ENCODE data around the gene SH3RF2. TPM values are rescaled to one million over a fixed set of nuclear protein-coding genes. Genes with fewer than 3 reads are reported as not detected.

SH3RF2 gene
- total and polyA plus RNA-seq, 2 donors (not counting 3 experiments of a cell fraction or from before 2014, with no cell fraction given) = 0.54 to 0.84 TPM

DNA sequence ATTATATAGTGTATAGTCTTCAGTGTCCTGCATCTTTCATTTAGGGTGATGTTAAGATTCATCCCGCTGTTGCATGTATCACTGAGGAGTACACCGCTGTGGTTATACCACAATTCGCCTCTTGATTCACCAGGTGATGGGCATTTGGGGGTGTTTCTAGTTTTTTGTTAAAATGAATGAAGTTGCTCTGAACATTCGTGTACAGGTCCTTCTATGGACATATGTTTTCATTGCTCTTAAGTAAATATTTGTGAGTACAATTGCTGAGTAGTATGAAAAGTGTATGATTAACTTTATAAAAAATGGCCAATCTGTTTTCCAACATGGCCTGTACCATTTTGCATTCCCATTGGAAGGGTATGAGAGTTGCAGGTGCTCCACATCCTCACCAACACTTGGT, 107.3 kb downstream of the SH3RF2 start:
- Histone ChIP-seq H3K27me3 (ENCODE audit: control insufficient read depth in 2 of 2, insufficient read depth in 2 of 2, low read length in 2 of 2) (no peaks in the 10 kb centered on the region), H3K36me3 (ENCODE audit: control insufficient read depth in 2 of 2, extremely low read depth in 1 of 2, insufficient read depth in 2 of 2, low read length in 2 of 2) (no peaks in the 10 kb centered on the region), H3K9me3 (replicated peaks; ENCODE audit: control insufficient read depth, insufficient read depth, low read length) (no peaks in the 10 kb centered on the region), H3K4me1 (ENCODE audit: control insufficient read depth, extremely low read depth, insufficient read depth, low read length) (peaks cover 9% of the 10 kb centered on the region), H3K4me3 (replicated peaks in 1 of 3; ENCODE audit: insufficient read depth in 1 of 3, low read depth in 1 of 3, low read length in 3 of 3) (no peak overlapping the region), H3K9ac (replicated peaks; ENCODE audit: extremely low read depth, insufficient read depth, low read length) (no peak overlapping the region), H4K20me1 (replicated peaks; ENCODE audit: control insufficient read depth, extremely low read depth, insufficient read depth, low read length) (no peaks in the 10 kb centered on the region), H3K9me1 (replicated peaks; ENCODE audit: control insufficient read depth, extremely low read depth, insufficient read depth, low read length) (no peaks in the 10 kb centered on the region), H3K79me2 (ENCODE audit: control insufficient read depth, insufficient read depth, low read length) (no peaks in the 10 kb centered on the region), H3K4me2 (ENCODE audit: insufficient read depth, low read length) (no peak overlapping the region), H2AFZ (ENCODE audit: low read depth, low read length) (no peak overlapping the region), H3K27ac (ENCODE audit: insufficient read depth, low read depth, low read length) (no peak overlapping the region)
- dilution Hi-C loops (cut with MboI; ENCODE audit: extremely low pct_ligation_motif_present, low sequenced_read_pairs) = no loop called here
- FAIRE-seq (no peak), DNase-seq (ENCODE audit: low read depth, low spot score) (no peak)
- intact Hi-C loops (cut with micrococcal nuclease) = loop anchor here (2.0 kb wide), 1 partner anchor 67 kb away; no protein-coding TSS in a partner anchor
- no TSS peak for BruUV-seq (replicated peaks)
- POLR2A ChIA-PET = no interaction called here
- TF ChIP-seq POLR2A (IDR thresholded peaks at IDR 0.05; ENCODE audit: low read depth, low read length) (no peak), GATA2 (IDR thresholded peaks at IDR 0.05; ENCODE audit: insufficient read depth, insufficient read length, low read depth, low read length) (no peak), POLR2AphosphoS5 (IDR thresholded peaks at IDR 0.05; ENCODE audit: insufficient read depth, low read depth, low read length) (no peak), FOS (IDR thresholded peaks at IDR 0.05; ENCODE audit: borderline replicate concordance, insufficient read depth, low read length) (no peak), JUN (IDR thresholded peaks at IDR 0.05; ENCODE audit: borderline replicate concordance, insufficient read depth, insufficient read length, low read depth) (no peak), MYC (IDR thresholded peaks at IDR 0.05; ENCODE audit: low read depth, low read length) (no peak), EZH2 (IDR thresholded peaks at IDR 0.05; ENCODE audit: borderline replicate concordance, low read depth, low read length, severe bottlenecking) (no peak)
- TF ChIP-seq, protein P1, sequence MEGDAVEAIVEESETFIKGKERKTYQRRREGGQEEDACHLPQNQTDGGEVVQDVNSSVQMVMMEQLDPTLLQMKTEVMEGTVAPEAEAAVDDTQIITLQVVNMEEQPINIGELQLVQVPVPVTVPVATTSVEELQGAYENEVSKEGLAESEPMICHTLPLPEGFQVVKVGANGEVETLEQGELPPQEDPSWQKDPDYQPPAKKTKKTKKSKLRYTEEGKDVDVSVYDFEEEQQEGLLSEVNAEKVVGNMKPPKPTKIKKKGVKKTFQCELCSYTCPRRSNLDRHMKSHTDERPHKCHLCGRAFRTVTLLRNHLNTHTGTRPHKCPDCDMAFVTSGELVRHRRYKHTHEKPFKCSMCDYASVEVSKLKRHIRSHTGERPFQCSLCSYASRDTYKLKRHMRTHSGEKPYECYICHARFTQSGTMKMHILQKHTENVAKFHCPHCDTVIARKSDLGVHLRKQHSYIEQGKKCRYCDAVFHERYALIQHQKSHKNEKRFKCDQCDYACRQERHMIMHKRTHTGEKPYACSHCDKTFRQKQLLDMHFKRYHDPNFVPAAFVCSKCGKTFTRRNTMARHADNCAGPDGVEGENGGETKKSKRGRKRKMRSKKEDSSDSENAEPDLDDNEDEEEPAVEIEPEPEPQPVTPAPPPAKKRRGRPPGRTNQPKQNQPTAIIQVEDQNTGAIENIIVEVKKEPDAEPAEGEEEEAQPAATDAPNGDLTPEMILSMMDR (IDR thresholded peaks at IDR 0.05; ENCODE audit: extremely low read depth in 1 of 2, insufficient read depth in 1 of 2, low read depth in 1 of 2, low read length in 2 of 2) = no peak
- TF ChIP-seq, protein P2, sequence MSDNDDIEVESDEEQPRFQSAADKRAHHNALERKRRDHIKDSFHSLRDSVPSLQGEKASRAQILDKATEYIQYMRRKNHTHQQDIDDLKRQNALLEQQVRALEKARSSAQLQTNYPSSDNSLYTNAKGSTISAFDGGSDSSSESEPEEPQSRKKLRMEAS (IDR thresholded peaks at IDR 0.05; ENCODE audit: insufficient read depth, insufficient read length) = no peak
- CTCF ChIA-PET = interaction anchor here (1.0 to 1.2 kb wide), 2 partner anchors 290 to 698 kb away, joined by 3 read pairs; no protein-coding TSS in a partner anchor
